Neural progenitor cell (in vitro differentiated cells): Measurements from ENCODE around the gene RAB9A.

Experiments
- EZH2 ChIP-seq: fragments of 200-600 bp; sonication (generic); IDR thresholded peaks from 2 replicates; pipeline ENCODE4 v1.6.1; 2017; ENCODE audit warnings: antibody characterized with exemption, mild to moderate bottlenecking, moderate library complexity
- EZH2phosphoT487 ChIP-seq: fragments of 200-600 bp; sonication (generic); IDR thresholded peaks from 2 replicates; pipeline ENCODE4 v1.6.1; 2017; ENCODE audit warnings: antibody characterized with exemption
- TF ChIP-seq, protein P1 (sequence below): fragments of 200-600 bp; sonication (generic); IDR thresholded peaks from 2 replicates; pipeline ENCODE4 v1.5.1; 2017; ENCODE audit warnings: antibody characterized with exemption, mild to moderate bottlenecking

DNA sequence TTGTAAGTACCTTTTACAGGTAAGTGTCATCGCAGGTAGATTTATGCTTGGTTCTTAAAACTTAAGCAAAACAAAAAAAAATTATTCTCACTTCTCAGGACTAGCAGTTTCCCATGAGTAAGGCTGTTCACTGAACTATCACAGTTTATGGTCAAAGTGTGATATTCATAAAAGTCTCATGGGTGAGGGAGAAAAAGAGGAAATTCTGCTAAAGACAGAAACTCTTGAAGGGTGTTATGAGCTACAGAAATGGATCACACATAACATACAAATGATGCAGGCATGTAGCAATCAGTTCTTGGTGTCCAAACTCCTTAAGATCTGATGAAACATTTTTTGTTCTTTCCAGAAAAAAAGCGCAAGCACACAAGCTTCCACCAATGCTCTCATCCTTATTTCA, 8.5 kb downstream of the RAB9A start:
- TF ChIP-seq, protein P1, sequence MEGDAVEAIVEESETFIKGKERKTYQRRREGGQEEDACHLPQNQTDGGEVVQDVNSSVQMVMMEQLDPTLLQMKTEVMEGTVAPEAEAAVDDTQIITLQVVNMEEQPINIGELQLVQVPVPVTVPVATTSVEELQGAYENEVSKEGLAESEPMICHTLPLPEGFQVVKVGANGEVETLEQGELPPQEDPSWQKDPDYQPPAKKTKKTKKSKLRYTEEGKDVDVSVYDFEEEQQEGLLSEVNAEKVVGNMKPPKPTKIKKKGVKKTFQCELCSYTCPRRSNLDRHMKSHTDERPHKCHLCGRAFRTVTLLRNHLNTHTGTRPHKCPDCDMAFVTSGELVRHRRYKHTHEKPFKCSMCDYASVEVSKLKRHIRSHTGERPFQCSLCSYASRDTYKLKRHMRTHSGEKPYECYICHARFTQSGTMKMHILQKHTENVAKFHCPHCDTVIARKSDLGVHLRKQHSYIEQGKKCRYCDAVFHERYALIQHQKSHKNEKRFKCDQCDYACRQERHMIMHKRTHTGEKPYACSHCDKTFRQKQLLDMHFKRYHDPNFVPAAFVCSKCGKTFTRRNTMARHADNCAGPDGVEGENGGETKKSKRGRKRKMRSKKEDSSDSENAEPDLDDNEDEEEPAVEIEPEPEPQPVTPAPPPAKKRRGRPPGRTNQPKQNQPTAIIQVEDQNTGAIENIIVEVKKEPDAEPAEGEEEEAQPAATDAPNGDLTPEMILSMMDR = no peak
- no peak for TF ChIP-seq EZH2phosphoT487
- TF ChIP-seq EZH2 = no peak
